HuH-7 (cell line): ENCODE data around the gene ADCY9.
A peak's percentile ranks its signal among the peaks of the same experiment; 100 is the strongest.
"Not testable (repeated sequence)": the region's sequence is repeated elsewhere in the genome, so short reads cannot be mapped to it uniquely, and the experiment has no call there.

ENCODE experiments used
- DNase-seq: peaks from one replicate; pipeline ENCODE4 v3.0.0; 2011; ENCODE audit warnings: low spot score

The ADCY9 gene

DNA sequence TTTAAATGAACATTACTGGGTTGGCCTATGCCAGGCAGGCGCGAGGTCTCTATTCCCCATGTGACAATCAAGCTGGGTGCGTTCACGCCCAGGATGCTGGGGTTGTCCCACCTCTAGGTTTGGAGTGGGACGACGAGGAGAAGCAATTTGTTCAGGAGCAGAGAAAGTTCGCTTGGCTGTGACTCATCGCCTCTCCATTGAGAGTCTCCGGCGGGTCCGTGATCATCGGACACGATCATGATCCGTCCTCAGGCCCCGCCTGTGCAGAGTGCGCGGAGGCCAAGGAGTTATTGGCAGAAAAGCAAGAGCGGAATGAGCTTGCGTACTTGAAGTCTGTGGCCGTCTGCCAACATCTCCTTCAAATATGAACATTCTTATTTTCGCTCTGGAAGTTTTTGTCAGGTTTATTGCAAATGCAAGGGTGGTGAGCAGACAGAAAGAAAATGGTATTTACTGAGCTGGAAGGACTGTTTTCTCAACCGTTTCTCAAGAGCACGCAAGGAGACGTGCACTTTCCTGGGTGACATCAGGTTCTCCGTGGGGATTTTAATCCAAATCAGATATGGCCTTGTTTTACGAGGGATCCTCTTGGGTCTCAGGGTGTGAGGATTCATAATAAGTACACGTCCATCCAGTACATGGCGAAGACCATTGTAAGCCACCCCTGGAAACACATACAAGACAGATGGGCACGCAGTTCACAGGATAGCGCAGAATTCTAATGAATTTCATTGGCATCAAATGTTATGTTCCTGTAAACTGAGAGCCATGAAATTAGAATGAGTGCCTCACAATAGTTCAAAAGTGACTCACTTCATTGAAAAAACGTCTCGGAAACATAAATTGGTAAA, 165.7 kb downstream of the ADCY9 start:
- no peak for DNase-seq

DNA sequence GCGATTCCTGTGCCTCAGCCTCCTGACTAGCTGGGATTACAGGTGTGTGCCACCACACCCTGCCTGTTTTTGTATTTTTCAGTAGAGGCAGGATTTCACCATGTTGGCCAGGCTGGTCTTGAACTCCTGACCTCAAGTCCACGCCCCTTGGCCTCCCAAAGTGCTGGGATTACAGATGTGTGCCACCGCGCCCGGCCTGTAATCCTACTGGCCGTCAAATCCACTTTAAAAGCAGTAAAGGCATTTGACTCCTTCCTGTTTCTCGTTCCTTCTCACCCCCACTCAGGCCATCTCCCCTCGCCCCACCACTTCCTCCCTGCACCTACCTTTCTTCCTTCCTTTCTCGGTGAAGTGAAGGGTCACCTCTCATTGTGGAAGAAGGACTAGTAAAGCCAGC, 166.3 kb downstream of the ADCY9 start:
- no peak for DNase-seq

DNA sequence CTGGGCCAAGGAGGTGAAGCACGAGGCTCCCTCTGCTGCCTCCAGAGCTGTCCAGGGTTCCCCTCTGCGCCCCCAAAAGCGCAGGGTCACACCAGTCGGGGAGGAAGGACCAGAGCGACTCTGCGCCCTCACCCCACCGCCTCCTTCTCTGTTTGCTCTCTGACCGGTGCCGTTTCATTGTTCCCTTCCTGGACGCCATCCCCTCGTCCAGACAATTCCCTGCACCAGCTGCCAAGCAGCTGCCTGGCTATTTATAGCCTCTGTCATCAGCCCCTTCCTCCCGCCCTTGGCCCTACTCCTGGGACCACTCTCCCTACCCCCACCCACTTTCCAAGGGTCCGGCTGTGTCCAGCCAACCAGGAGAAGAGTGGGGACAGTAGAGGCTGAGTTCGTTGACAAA, 167.0 kb downstream of the ADCY9 start:
- DNase-seq = no peak

DNA sequence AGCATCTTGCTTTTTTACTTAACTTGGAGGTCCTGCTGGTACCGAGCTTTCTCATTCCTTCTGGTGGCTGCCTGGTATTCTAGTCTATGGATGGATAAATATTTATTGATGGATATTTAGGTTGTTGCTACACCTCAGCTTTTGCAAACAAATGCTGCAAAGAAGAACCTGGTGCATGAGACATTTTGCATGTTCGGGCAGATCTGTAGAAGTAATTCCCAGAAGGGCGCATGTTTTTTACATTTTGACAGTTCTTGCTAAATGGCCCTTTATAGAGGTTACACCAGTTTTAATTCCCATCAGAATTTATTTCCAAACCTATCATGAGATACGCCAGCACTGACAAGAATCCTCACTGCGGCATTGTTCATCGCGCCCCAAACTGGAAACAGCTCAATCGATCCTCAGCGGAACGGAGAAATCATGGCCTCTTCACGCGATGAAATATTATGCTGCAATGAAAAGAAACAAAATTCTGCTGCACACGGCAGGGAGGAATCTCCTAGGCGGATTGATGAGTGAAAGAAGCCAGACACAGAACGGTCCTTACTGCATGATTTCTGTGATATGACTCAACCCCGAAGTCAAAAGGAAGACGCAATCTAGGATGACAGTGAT, 167.8 kb downstream of the ADCY9 start:
- no peak for DNase-seq

DNA sequence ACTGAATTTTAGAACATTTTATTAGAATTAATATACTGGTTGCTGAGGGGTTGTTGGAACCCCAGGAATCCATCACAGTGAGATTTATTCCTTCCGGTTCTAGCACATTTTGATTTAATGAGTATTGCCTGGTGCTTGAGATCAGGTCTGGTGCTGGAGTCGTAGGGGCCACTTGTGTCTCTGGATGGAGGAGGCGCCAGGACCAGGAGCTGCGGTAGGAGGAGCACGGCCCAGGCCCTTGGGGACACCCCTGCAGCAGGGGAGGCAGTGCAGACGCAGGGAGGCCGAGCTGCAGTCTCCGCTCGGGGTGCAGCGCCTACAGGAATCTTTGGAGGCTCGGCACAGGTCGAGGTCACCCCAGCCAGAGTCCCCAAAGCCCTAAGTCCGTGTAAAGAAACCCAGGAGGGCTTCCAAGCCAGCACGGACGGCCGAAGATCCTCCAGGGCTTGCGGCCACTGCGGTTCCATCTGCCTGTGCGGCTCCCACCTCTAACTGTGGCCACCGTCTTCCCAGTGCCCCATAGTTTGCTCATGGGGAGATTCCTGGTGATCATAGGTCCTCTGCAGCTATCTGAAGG, 169.6 kb downstream of the ADCY9 start:
- DNase-seq = no peak

DNA sequence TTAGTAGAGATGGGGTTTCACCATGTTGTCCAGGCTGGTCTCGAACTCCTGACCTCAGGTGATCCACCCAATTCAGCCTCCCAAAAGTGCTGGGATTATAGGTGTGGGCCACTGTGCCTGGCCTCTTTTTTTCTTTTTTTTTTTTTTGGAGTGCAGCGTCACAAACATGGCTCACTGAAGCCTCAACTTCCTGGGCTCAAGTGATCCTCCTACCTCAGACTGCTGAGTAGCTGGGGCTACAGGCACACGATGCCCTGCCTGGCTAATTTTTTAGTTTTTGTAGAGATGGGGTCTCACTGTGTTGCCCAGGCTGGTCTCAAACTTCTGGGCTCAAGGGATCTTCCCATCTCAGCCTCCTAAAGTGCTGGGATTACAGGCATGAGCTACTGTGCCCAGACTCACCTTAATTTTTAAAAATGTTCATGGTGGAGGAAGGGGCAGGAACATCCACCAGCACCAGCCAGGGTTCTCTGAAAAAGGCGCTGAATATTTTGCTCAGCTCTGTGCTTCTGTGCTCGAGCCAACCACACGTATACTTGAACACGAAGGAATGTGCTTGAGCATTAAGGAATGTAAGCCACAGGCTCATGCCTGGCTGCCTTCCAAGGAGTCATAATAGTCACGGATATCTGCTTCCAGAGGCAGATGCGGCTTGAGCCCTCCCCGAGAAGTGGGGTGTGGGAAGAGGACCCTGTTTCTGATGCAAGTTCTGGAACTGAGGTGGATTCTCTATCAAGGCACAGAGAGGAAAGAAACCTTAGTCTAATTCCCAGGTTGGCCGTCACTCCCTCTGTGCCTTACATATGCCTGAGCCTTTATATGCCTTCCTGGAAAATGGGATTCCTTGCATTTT, 170.3 kb downstream of the ADCY9 start:
- DNase-seq = no peak

DNA sequence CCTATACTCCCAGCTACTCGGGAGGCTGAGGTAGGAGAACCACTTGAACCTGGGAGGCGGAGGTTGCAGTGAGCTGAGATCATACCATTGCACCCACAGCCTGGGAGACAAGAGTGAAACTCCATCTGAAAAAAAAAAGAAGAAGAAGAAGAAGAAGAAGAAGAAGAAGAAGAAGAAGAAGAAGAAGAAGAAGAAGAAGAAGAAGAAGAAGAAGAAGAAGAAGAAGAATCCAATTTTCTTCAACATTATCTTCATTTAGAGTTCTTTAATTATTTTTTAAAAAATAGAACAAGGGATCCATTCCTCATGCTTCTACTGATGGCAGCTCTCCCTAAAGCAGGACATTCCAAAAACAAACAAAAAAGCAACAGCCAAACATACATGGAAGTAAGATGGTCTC, 171.8 kb downstream of the ADCY9 start:
- not testable (repeated sequence) for DNase-seq

DNA sequence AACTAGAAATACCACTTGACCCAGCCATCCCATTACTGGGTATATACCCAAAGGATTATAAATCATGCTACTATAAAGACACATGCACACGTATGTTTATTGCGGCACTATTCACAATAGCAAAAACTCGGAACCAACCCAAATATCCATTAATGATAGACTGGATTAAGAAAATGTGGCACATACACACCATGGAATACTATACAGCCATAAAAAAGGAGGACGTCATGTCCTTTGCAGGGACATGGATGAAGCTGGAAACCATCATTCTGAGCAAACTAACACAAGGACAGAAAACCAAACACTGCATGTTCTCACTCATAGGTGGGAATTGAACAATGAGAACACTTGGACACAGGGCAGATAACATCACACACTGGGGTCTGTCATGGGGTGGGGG, 174.1 kb downstream of the ADCY9 start:
- DNase-seq = not testable (repeated sequence)

DNA sequence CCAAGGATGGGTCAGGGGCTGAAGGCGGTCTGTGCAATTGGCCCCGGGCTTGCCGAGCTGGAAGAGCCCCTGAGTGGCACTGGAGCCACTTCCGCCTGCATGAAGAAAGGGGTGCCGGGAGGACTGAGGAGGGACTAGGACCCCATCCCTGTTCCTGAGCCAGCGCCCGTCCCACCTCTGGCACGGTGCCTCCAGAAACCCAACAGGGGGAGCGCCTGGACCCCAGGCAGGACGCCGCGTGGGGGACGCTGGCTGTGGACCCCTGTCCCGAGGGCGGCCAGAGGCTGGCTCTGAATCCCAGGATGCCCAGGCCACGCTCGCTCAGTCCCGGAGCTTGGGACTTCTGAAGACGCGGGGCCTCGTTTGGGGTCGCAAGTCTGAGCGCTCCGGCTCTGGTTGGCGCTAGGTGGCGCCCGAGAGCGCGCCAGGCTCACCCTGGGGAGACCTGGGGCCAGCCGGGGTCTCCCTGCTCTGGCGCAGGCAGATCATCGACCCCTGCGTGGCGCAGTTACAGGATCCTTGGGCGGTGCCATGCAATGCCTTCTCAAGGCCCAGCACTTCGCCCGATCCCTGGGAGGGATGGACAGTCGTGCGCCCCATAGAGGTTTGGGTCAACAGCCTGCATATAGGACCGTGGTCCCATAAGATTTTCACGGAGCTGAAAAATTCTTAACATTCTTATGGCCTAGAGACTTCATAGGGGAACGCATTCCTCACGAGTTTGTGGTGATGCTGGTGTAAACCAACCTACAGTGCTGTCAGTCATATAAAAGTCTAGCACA, 177.2 kb downstream of the ADCY9 start:
- DNase-seq = peak; percentile 86

DNA sequence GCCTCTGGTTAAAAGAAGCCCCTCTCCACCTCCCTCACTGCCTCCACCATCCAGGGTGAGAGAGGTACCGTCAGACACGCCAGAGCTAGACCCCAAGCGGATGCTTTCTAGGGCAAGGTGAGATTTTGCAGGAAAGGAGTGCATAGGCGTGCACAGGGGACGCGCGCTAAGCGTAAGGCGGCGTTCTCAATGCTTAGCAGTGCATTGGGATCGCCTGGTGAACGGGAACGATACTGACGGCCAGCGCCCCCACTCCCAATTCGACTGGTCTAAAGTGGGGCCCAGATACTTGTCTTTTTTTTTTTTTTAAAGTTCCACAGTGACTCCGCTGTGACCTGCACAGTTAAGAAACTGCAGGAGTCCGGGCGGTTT, 177.8 kb downstream of the ADCY9 start:
- DNase-seq = no peak

DNA sequence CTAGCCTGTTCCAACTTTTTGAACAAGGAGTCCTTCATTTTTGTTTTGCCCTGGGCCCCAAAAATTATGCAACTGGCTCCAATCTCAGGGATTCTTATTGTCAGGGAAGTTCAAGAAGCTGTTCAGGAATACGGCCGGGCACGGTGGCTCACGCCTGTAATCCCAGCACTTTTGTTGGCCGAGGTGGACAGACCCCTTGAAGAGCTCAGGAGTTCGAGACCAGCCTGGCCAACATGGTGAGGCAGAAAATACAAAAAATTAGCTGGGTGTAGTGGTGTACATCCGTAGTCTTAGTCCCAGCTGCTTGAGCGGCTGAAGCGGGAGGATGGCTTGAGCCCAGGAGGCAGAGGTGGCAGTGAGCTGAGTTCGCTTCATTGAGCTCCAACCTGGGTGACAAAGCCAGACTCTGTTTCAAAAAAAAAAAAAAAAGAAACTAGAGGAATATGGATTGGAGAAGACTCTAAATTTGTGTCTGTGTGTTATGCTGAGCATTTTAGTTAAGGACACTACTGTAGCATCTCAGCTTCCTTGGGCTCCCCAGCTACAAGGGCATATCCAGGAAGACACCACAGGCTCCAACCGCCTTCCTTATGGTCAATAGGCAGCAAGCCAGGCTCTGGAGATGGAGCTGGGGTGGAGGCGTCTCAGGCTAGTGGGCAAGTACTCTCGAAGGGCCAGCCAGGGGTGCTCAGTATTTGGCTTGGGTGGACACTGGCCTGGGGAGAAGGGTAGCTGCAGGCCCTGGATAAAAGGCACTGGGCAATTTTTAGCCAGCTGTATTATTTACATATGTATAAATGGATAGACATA, 179.0 kb downstream of the ADCY9 start:
- no peak for DNase-seq

DNA sequence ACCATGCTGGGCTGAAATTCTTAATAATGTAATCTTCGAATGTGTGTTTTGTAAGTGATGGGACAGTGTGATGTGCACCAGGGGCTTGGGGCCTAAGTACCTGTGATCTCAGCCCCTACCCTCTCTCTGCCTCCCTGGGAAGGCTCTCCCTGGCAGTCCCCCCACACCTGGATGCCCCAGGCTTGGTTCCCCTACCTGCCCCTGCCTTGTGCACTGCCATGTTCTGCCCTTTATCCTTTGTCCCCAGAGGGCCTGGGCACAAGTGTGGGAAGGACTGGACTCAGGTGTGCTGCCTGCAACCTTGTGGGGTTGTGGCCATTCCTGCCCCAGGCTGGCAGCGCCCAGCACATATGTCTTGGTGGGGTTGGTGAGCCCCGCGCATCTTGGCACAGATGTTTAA, 180.3 kb downstream of the ADCY9 start:
- no peak for DNase-seq

DNA sequence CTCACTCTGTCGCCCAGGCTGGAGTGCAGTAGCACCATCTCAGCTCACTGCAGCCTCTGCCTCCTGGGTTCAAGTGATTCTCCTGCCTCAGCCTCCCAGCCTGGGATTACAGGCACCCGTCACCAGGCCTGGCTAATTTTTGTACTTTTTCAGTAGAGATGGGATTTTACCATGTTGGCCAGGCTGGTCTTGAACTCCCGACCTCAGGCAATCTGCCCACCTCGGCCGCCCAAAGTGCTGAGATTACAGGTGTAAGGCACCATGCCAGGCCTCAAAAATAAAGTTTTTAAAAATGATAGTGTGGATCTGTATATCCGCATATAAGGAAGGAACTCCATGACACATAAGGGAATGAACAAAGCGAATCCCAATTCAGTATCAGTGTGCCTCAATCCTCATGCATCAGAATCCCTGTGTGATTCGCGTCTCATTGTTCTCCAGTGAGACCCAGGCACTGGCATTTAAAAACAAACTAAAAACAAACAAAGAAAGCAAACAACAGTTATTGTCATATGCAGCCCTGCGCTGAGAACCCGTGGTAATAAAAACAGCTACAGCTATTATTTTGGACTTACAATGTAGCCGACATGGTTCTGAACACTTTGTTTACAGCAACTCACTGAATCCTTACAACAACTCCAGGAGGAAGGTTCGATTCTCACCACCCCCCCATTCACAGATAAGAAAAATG, 181.6 kb downstream of the ADCY9 start:
- no peak for DNase-seq

DNA sequence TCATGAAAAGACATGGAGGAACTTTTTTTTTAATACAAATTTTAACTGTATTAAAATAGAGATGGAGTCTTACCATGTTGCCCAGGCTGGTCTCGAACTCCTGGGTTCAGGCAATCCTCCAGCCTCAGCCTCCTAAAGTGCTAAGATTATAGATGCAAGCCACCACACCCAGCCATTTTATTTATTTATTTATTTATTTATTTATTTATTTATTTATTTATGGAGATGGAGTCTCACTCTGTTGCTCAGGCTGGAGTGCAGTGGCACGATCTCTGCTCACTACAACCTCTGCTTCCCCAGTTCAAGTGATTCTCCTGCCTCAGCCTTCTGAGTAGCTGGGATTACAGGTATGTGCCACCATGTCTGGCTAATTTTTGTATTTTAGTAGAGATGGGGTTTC, 189.1 kb downstream of the ADCY9 start:
- DNase-seq = not testable (repeated sequence)

DNA sequence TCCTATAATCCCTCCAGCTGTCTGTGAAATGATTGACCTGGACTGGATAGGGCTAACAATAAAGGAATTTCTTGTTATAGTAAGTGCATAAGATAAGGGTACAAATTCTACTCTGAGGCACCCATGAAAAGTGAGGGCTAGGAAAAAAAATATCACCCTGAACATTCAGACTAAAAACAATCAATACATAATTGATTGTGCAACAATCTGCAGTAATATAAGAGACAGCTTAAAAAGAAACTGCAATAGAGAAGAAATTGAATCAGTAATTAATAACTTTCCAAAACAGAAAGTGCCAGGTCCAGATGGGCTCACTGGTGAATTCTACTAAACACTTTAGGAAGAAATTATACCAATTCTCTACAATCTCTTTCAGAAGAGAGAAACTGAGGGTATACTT, 191.5 kb downstream of the ADCY9 start:
- DNase-seq = no peak

DNA sequence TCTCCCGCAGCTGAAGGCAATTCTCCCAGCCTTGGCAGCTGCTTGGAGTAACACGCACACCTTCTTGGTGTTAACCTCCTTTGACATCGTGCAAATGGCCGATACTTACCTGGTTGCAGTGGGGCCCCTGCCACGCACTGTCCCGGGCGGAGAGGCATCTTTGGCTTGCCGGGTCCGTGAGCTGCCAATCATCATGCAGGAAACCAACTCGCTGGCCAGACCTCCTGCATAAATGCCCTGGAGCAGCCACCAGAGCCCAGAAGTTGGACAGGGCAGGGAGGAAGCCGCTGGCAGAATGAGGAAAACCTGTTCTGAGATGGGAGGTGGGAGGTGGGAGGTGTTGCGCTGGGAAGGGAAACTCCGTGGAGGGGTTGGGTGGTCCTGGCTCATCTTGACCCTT, 194.0 kb downstream of the ADCY9 start:
- DNase-seq = no peak

DNA sequence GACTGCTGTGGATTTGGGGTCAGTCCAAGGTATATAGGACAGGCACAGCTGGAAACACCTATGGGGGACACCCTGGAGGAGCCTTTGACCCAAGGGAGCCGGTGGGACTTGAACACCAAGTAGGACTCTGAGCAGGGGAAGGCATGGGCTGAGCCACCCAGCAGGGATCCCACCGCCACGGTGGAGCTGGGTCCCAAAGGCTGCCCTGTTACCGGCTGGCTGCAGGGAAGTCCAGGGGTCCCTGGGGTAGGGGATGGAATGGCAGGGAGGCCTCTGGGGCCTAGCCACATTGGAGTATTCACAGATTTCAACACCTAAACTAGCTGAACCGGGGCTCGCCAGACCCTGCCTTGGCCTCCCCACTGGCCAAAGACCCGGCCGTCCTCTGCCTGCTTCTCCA, 196.0 kb downstream of the ADCY9 start:
- no peak for DNase-seq

DNA sequence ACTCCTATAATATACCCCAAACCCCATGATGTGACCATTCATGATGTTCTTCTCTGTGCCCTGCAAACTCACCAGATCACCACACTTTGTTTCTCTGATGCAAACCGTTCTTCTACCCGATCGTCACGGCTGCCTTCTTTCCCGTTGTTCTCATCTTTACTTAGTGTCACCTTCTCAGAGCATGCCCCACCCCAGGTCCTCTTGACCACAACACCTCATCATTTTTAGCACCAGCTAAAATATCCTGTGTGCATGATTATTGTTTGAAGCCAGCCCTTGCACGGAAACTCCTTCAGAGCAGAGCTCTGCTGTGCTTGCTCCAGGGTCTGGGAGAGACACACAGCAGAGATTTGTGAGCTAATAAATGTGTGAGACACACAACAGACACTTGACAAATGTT, 196.8 kb downstream of the ADCY9 start:
- DNase-seq = no peak

DNA sequence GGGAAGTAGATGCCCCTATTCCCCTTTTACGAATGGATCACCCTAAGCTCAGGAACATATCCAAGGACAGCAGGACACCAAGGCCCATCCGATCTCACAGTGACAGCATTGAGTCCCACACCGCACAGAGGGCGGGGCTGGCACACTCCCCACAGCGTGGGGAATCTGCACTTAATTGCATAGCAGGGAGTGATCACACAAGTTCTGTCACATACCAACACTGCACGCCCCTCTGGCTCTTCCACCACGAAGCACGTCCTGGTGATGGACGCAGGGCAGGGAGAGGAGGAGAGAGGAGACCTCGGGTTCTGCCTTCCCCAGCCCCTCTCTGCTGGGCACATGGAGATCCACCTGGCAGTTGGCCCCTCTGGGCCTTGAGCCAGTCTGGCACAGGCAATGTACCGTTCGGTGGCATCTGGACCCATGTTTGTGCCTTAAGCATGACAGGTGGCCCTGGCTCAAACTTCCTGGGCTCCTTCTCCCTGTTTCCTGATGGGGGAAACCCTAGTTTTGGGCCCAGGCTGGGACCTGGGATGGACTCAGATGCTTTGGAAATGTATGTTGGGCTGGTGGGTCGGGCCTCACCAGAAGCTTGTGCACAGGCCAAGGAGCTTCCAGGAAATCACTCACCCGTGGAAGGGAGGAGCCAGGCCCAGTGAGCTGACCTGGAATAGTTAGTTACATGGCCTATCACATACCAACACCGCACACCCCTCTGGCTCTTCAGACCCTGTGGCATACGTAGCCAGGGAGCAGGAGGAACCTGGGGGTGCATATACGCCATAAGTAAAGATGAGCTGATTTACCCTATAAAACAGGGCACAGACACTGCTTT, 200.6 kb downstream of the ADCY9 start:
- no peak for DNase-seq
